HG02885 (cell line): ENCODE results near the gene SPP1.
A peak's percentile ranks its signal among the peaks of the same experiment; 100 is the strongest.
"Not testable (repeated sequence)": the region's sequence is repeated elsewhere in the genome, so short reads cannot be mapped to it uniquely, and the experiment has no call there.

Experiments used
- ATAC-seq: cut with Tn5 transposase; IDR thresholded peaks from one replicate; pipeline ENCODE4 v1.9.1; 2021; ENCODE audit warnings: mild to moderate bottlenecking; ENCODE audit not compliant: unreplicated experiment, poor library complexity

The SPP1 gene

GRCh38 chr4:87975466-87975865 lies at the start of gene SPP1:
Gene SPP1 (plus strand): TSS chr4:87975714. CDS start chr4:87976896, 1,182 bp downstream.
- ATAC-seq = peak; percentile 63

DNA sequence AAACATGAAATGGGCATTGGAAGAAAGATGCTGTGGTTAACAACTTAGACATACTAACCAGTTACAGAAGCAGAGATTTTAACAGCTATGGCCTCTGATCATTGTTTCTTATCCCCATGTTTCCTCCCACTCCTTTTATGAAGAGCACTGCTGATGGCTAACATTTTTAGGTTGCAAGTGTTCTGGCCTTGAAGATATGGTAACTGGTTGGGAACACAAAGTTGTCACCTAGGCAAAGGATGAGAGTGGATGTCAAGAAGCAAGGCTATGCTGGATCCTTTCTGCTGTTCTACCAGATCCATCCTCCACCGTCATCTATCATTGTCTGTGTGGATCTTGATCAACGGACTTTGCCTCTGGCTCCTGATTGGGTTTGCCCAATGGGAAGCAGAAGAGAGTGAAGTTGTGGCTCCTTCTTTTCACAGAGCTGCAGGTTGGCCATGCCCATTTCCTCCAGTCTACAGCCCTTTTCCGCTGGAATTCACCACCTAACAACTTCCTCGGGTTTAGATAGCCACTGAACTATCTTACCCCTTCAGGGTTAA lies 48.9 kb upstream of the SPP1 start:
- ATAC-seq = no peak

DNA sequence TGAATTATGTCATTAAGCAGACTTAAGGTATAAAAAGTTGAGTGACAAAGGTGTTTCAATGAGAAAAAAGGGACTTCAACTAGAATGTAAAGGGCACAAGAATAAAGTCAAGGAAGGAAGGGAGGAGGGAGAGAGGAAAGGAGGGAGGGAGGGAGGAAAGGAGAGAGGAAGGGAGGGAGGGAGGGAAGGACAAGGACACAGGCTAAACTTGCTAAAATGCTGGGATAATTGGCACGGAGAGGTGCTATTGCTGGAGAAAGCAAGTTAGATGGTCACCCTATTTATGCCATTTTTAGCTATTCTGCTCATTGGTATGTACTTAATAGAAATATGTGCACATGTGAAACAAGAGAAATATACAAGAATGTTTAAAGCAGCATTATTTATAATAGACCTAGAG lies 44.9 kb upstream of the SPP1 start:
- no peak for ATAC-seq

DNA sequence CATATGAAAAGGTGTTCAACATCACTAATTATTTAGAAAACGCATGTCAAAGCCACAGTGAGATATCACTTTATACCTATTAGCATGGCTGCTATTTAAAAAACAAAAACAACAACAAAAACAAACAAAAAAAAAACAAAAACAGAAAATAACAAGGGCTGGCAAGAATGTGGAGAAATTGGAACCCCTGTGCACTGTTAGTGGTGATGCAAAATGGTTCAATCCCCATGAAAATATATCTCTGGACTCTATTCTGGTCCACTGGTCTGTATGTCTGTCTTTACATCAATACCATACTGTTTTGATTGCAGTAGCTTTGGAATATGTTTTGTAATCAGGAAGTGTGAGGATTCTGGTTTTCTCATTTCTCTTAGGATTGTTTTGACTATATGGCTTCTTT lies 43.6 kb upstream of the SPP1 start:
- ATAC-seq = no peak

- no peak for ATAC-seq
Measured at GRCh38 chr4:87932718-87933141, 42.8 kb upstream of the SPP1 start.

- ATAC-seq = no peak
Measured at GRCh38 chr4:87933337-87933736, 42.2 kb upstream of the SPP1 start.

- no peak for ATAC-seq
Measured at GRCh38 chr4:87934157-87934704, 41.3 kb upstream of the SPP1 start.

DNA sequence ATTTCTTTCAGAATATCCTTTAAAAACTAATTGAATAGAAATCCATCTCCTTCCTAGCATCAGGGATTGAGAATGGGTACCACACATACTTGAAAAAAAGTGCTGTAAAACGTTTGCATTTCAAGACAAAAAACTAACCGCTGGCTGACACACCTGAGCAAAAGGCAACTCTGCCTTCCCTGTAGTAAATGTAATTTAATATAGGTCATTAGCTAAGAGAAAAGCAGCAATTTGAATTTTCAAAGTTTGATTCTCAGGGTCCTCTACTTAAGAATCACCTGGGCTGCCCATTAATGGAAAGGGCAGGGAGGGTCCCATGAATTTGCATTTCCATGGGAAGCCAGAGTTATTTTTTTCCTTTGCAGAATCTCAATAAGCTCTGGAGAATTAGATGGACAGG lies 40.5 kb upstream of the SPP1 start:
- ATAC-seq = no peak

GRCh38 chr4:87935954-87936353 lies 39.6 kb upstream of the SPP1 start:
- ATAC-seq = not testable (repeated sequence)

- ATAC-seq = no peak
Measured at GRCh38 chr4:87937523-87937922, 38.0 kb upstream of the SPP1 start.

- no peak for ATAC-seq
Measured at GRCh38 chr4:87938746-87939145, 36.8 kb upstream of the SPP1 start.

DNA sequence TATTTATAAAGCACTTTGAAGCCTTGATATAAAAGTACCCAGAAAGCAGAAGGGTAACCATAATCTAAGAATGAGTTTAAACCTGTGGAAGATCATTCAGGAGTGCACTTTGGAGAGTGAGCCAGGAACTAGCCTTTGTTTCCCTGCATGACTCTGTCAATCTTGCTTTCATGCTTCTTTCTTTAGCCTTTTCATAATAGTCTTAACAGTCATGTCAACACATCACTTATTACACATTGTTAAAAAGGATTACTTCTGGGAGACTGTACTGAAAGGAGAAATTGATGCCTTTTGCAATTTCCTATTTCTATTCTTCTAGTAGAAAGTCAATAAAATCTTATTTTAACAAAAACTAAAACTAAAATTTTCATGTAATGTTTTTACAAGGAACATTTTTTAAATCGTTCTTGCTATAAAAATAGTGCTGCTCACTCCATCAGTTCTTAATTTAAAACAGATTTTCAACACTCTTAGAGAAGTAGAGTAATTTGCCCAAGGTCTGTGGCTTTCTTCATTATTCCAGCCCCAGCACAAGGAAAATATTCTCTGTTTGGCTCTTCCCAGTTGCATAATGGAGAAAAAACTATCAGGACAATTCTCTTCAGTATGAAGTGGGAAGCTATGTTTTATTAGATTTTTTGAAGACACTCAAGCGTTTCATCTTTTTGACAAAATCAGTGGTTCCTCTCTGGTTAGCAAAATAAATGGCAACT lies 35.4 kb upstream of the SPP1 start:
- no peak for ATAC-seq

- ATAC-seq = not testable (repeated sequence)
Measured at GRCh38 chr4:87940809-87941208, 34.7 kb upstream of the SPP1 start.

- no peak for ATAC-seq
Measured at GRCh38 chr4:87941537-87942392, 33.7 kb upstream of the SPP1 start.

DNA sequence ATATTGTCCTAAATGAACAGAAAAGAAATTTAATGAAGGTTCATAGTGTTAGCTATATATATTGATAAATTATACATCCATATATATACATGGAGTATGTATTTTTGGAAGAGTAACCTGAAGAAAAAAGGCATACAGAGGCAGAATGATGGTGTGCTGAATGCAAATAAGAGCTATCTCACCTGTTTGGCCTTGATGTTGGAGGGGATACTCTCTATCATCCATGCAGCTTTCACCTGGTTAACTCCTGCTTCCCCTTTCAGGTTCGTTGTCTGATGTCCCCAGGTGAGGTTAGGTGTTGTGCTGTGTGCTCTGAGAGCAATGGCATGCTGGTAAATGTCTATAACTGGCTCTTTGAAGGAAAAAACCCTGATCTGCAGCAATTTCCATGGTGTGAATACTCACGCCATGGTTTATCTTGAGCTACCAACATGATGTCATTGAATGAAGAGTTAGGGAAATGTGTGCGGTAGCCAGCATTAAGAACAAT lies 31.8 kb upstream of the SPP1 start:
- no peak for ATAC-seq

- ATAC-seq = no peak
Measured at GRCh38 chr4:87944967-87945366, 30.5 kb upstream of the SPP1 start.

GRCh38 chr4:87946766-87947165 lies 28.7 kb upstream of the SPP1 start:
- ATAC-seq = no peak

DNA sequence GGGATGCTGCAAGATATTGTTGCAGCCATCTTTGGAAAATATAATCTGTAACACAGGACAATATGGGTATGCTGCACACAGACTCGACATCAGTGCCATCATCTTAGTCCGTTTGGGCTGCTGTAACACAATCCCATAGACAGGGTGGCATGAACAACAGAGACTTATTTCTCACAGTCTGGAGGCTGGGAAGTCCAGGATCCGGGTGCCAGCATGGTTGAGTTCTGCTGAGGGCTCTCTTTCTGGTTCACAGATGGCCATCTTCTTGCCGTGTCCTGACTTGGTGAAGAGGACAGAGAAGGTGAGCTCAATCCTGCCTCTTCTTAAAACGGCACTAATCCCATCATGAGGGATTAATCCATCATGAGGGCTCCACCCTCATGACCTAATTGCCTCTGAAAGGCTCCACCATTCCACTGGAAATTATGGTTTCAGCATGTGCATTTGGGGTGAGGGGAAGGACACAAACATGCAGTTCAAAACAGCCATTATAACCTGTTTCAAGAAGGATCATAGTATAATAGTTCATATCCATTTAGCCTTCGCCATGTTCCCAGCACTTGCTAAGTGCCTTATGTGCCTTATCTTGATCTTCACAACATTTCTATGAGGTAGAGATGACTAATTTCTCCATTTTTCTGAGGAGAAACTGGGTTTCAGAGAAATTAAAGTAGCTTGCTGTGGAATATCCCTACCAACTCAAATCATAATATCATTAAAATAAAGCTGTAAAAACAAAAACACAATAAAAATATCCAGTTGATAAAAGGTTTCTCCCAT lies 27.9 kb upstream of the SPP1 start:
- ATAC-seq = no peak

DNA sequence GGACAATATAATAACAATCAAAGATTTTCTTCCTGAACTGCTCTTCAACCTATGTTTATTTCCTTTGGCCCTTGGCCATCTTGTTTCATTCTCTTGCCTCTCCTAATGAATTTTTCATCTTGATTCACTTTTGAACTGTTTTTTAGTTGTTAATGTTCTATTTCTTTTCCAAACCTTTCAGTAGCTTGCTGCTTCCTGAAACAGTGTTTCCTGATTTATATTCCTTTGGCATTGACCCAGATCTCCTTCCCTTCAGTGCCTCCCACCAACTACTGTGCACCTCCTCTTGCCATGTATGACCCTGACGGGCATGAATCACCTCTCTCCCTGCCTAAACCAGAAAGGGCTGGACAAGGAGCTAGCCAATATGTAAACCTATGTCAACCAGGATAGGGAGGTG lies 25.6 kb upstream of the SPP1 start:
- no peak for ATAC-seq

- no peak for ATAC-seq
Measured at GRCh38 chr4:87950493-87950892, 25.0 kb upstream of the SPP1 start.
